ENCODE results near the gene ANXA6. TPM values are rescaled to one million over a fixed set of nuclear protein-coding genes. Genes with fewer than 3 reads are reported as not detected.

ANXA6 gene
- polyA plus RNA-seq, result 10 to 100 TPM in 3 of 4 donors, 1 to 10 TPM in 1; 7.2 to 74.9 (median 46.7) TPM
- long read RNA-seq, donor 1, transcript ANXA6-201 (26 exons, 2,593 nt), result major isoform, 16 of 48 reads
- long read RNA-seq, donor 1, partial matches to known transcripts, result 27 of 48 reads
- long read RNA-seq, donor 1, other reads (novel, unspliced or antisense), result 5 of 48 reads
- long read RNA-seq, donor 2, partial matches to known transcripts, result 0 of 3 reads
- long read RNA-seq, donor 2, other reads (novel, unspliced or antisense), result 0 of 3 reads
- long read RNA-seq, donor 3, partial matches to known transcripts, result 14 of 18 reads
- long read RNA-seq, donor 3, other reads (novel, unspliced or antisense), result 0 of 18 reads
- long read RNA-seq, donor 4, result 0 reads
- long read RNA-seq, donor 5, partial matches to known transcripts, result 0 of 2 reads
- long read RNA-seq, donor 5, other reads (novel, unspliced or antisense), result 0 of 2 reads
- long read RNA-seq, donor 6, transcript ANXA6-201 (26 exons, 2,593 nt), result major isoform, 5 of 10 reads
- long read RNA-seq, donor 6, partial matches to known transcripts, result 5 of 10 reads
- long read RNA-seq, donor 6, other reads (novel, unspliced or antisense), result 0 of 10 reads
- long read RNA-seq, donor 7, transcript ANXA6-201 (26 exons, 2,593 nt), result major isoform, 57 of 150 reads
- long read RNA-seq, donor 7, partial matches to known transcripts, result 81 of 150 reads
- long read RNA-seq, donor 7, other reads (novel, unspliced or antisense), result 11 of 150 reads
- long read RNA-seq, donor 8, partial matches to known transcripts, result 0 of 2 reads
- long read RNA-seq, donor 8, other reads (novel, unspliced or antisense), result 0 of 2 reads
- long read RNA-seq, donor 9, partial matches to known transcripts, result 0 of 3 reads
- long read RNA-seq, donor 9, other reads (novel, unspliced or antisense), result 0 of 3 reads
- long read RNA-seq, donor 10, transcript ANXA6-201 (26 exons, 2,593 nt), result major isoform, 23 of 67 reads
- long read RNA-seq, donor 10, partial matches to known transcripts, result 39 of 67 reads
- long read RNA-seq, donor 10, other reads (novel, unspliced or antisense), result 5 of 67 reads

DNA sequence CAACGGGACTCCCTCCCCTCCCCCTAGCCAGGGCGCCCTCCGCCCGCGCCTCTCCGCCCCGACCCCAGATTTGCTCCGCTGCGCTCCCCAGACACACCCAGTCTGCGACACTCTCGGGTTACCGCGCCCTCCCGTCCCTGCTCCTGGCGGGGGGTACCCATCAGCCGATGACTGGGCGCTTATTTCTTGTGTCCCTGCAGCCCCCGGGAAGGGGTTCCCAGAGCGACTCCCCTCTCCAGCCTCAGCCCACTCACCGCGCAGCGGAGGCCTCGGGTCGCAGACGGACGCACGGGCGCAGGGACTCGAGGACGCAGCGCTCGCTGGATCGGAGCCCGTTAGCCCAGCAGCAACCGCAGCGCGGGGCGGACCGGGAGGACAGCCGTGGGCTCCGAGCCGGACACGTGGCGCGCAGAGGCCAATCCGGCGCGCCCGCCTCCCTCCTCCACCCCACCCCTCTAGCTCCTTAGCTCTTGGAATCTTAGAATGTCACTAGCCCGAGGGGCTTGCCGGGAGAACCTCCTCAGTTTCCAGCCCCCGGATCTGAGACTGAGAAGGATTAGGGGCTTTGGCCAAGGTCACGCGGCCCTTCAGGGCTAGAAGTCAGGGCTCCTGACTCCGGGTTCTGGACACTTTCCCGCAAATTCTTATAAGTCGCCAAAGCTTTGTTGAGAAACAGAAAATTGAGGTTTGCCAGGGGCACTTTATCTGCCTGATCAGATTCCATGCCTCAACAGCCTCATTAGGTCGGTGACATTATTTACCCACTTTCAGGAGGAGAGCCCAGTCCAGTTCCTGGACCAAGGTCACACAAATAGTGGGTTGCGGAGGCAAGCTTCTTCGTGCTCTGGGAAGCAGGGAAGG lies at the start of gene ANXA6:
TSS of gene ANXA6 (minus strand) at position 354 of the 861 bp plus-strand sequence. CDS start 9,878 bp downstream, outside the sequence.
- DNase-seq (peak; percentile 52 to 89), FAIRE-seq (no peak)
- Histone ChIP-seq H3K27me3 (ENCODE audit: control insufficient read depth in 3 of 3, insufficient read depth in 3 of 3, low read length in 3 of 3) (no peaks in the 10 kb centered on the region), H3K36me3 (ENCODE audit: control insufficient read depth in 3 of 3, insufficient read depth in 2 of 3, low read depth in 1 of 3, low read length in 3 of 3) (peaks cover 0 to 3% (median 0%) of the 10 kb centered on the region in 3 donors), H3K4me1 (ENCODE audit: control insufficient read depth in 3 of 3, insufficient read depth in 2 of 3, low read depth in 1 of 3, low read length in 2 of 3) (peaks cover 0 to 35% (median 22%) of the 10 kb centered on the region in 3 donors), H3K9me3 (ENCODE audit: control insufficient read depth in 2 of 2, insufficient read depth in 1 of 2, low read depth in 1 of 2, low read length in 1 of 2) (no peaks in the 10 kb centered on the region), H3K27ac (ENCODE audit: low read depth in 1 of 3, low read length in 2 of 3) (peak within 1 kb of the TSS; percentile 58 to 90 (median 68)), H3K4me3 (ENCODE audit: low read depth in 1 of 3, low read length in 3 of 3) (peak within 1 kb of the TSS; percentile 66 to 77 (median 74))
- WGBS, 3 donors, result 1% methylated on average over 52 to 60 of the region's 60 CpGs

DNA sequence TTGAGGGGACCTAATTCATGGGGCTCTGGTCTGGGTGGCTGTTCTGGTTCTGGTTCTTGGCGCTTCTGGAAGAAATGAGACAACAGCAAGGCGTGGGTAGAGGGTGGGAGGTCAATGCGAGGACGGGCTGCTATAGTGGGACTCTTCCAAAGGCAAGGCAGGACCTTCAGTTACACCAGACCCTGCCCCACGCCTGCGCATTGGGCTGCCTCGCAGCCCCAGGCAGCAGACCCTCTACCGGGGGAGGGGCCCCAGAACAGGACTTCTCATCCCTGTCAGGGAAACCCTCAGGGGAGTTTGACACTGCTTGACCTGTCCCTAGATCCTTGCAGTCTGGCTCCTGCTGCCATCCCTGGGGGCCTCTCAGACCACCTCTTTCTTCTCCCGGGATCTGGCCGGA lies 47.8 kb upstream of the ANXA6 start:
- DNase-seq, result no peak
- Histone ChIP-seq H3K4me3 (ENCODE audit: low read depth in 1 of 3, low read length in 3 of 3) (no peak overlapping the region), H3K27ac (ENCODE audit: low read depth in 1 of 3, low read length in 2 of 3) (no peak overlapping the region), H3K36me3 (ENCODE audit: control insufficient read depth in 3 of 3, insufficient read depth in 2 of 3, low read depth in 1 of 3, low read length in 3 of 3) (peaks cover 0 to 25% (median 2%) of the 10 kb centered on the region in 3 donors), H3K9me3 (ENCODE audit: control insufficient read depth in 2 of 2, insufficient read depth in 1 of 2, low read depth in 1 of 2, low read length in 1 of 2) (no peaks in the 10 kb centered on the region), H3K27me3 (ENCODE audit: control insufficient read depth in 3 of 3, insufficient read depth in 3 of 3, low read length in 3 of 3) (no peaks in the 10 kb centered on the region), H3K4me1 (ENCODE audit: control insufficient read depth in 3 of 3, insufficient read depth in 2 of 3, low read depth in 1 of 3, low read length in 2 of 3) (peaks cover 0 to 8% (median 0%) of the 10 kb centered on the region in 3 donors)
- no peak for FAIRE-seq
- 92 to 94% (median 92%) methylated on average over 7 to 10 of the region's 10 CpGs for WGBS, 3 donors

DNA sequence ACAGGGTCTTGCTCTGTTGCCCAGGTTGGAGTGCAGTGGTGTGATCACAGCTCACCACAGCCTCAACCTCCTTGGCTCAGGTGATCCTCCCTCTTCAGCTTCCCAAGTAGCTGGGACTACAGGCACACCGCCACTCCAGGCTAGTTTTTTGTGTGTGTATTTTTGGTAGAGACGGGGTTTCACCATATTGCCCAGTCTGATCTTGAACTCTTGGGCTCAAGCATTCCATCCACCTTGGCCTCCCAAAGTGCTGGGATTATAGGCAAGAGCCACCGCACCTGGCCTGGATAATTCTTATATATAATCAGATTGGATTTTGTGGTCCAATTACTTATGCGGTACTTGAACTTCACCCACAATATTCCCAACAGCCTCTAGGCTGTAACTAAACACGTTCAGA lies 46.5 kb upstream of the ANXA6 start:
- no peak overlapping the region for H3K4me3 ChIP-seq (ENCODE audit: low read depth in 1 of 3, low read length in 3 of 3)
- H3K27ac ChIP-seq (ENCODE audit: low read depth in 1 of 3, low read length in 2 of 3), result no peak overlapping the region
- WGBS, 3 donors, result 78 to 85% (median 81%) methylated on average over 5 of the region's 5 CpGs
- no peaks in the 10 kb centered on the region for H3K9me3 ChIP-seq (ENCODE audit: control insufficient read depth in 2 of 2, insufficient read depth in 1 of 2, low read depth in 1 of 2, low read length in 1 of 2)
- DNase-seq, result no peak
- no peak for FAIRE-seq
- H3K4me1 ChIP-seq (ENCODE audit: control insufficient read depth in 3 of 3, insufficient read depth in 2 of 3, low read depth in 1 of 3, low read length in 2 of 3), result peaks cover 0 to 8% (median 0%) of the 10 kb centered on the region in 3 donors
- no peaks in the 10 kb centered on the region for H3K27me3 ChIP-seq (ENCODE audit: control insufficient read depth in 3 of 3, insufficient read depth in 3 of 3, low read length in 3 of 3)
- H3K36me3 ChIP-seq (ENCODE audit: control insufficient read depth in 3 of 3, insufficient read depth in 2 of 3, low read depth in 1 of 3, low read length in 3 of 3), result peaks cover 0 to 34% (median 2%) of the 10 kb centered on the region in 3 donors

DNA sequence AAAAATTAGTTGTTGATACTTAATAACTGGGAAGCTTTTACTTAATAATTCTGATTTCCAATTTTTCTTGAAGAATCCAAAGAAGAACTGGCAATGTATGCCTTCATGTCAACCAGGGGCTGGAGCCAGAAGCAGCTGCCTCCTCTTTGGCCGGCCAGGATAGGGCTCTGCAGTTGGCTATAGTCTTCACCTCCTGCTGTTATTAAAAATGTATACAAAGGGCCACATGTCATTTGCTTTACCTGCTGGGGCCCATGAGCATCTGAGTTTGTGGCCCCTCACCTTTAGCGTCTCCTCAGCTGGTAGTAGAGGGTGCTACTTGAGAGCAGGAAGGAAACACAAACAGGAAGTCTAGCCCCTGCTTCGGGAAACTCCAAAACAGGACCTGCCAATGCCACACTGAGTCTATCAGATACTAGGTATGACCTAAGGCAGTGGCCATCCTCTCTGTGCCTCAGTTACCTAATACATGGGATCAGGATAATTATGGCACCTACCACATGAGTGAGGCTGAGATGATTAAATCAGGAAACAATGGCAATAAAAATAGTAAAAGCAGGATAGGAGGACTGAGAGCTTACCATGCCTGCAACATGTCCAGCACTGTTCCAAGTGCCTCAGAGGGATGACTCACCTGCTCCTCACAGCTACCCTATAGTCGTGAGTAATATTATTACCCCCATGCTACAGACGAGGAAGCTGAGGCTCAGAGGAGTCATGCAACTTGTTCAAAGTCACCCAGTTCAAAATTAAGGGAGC lies 45.0 kb upstream of the ANXA6 start:
- no peak for FAIRE-seq
- WGBS, 3 donors, result 56 to 61% (median 60%) methylated on average over 5 of the region's 5 CpGs
- DNase-seq, result peak in 1 of 2 donors; percentile 35
- Histone ChIP-seq H3K27me3 (ENCODE audit: control insufficient read depth in 3 of 3, insufficient read depth in 3 of 3, low read length in 3 of 3) (no peaks in the 10 kb centered on the region), H3K4me1 (ENCODE audit: control insufficient read depth in 3 of 3, insufficient read depth in 2 of 3, low read depth in 1 of 3, low read length in 2 of 3) (no peaks in the 10 kb centered on the region), H3K27ac (ENCODE audit: low read depth in 1 of 3, low read length in 2 of 3) (no peak overlapping the region), H3K36me3 (ENCODE audit: control insufficient read depth in 3 of 3, insufficient read depth in 2 of 3, low read depth in 1 of 3, low read length in 3 of 3) (peaks cover 0 to 38% (median 2%) of the 10 kb centered on the region in 3 donors), H3K9me3 (ENCODE audit: control insufficient read depth in 2 of 2, insufficient read depth in 1 of 2, low read depth in 1 of 2, low read length in 1 of 2) (no peaks in the 10 kb centered on the region), H3K4me3 (ENCODE audit: low read depth in 1 of 3, low read length in 3 of 3) (no peak overlapping the region)

DNA sequence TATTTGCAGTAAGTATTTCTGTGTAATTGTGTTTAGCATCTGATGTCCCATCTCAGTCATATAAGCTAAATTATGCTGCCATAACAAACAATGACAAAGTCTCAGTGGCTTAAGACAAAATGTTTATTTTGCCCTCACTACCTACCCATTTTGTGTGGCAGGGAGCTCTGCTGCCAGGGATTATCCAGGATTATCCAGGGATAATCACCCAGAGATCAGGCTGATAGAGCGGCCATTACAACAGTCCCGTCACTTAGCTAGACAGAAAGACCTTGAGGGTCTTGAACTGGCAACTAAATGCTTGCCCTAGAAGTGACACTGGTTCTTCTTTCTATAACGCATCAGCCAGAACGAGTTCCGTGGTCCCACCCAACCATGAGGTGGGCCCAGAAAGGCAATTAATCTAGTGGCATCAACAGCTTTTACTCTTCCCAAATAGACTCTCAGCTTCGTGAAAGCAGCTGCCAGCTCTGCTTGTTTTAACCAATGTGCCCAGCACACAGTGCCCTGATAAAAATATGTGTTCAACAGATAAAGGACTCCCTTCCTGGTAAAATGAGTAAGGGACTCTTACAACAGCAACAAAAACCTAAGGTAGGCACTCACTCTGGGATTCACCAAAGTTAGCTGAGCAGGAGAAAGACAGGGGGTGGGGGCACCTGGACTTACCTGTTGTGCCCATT lies 43.5 kb upstream of the ANXA6 start:
- H3K9me3 ChIP-seq (ENCODE audit: control insufficient read depth in 2 of 2, insufficient read depth in 1 of 2, low read depth in 1 of 2, low read length in 1 of 2), result no peaks in the 10 kb centered on the region
- WGBS, 3 donors, result 81 to 87% (median 84%) methylated on average over 6 of the region's 6 CpGs
- H3K4me3 ChIP-seq (ENCODE audit: low read depth in 1 of 3, low read length in 3 of 3), result no peak overlapping the region
- H3K27me3 ChIP-seq (ENCODE audit: control insufficient read depth in 3 of 3, insufficient read depth in 3 of 3, low read length in 3 of 3), result no peaks in the 10 kb centered on the region
- no peak overlapping the region for H3K27ac ChIP-seq (ENCODE audit: low read depth in 1 of 3, low read length in 2 of 3)
- peaks cover 0 to 42% (median 2%) of the 10 kb centered on the region in 3 donors for H3K36me3 ChIP-seq (ENCODE audit: control insufficient read depth in 3 of 3, insufficient read depth in 2 of 3, low read depth in 1 of 3, low read length in 3 of 3)
- H3K4me1 ChIP-seq (ENCODE audit: control insufficient read depth in 3 of 3, insufficient read depth in 2 of 3, low read depth in 1 of 3, low read length in 2 of 3), result no peaks in the 10 kb centered on the region
- FAIRE-seq, result no peak
- no peak for DNase-seq

DNA sequence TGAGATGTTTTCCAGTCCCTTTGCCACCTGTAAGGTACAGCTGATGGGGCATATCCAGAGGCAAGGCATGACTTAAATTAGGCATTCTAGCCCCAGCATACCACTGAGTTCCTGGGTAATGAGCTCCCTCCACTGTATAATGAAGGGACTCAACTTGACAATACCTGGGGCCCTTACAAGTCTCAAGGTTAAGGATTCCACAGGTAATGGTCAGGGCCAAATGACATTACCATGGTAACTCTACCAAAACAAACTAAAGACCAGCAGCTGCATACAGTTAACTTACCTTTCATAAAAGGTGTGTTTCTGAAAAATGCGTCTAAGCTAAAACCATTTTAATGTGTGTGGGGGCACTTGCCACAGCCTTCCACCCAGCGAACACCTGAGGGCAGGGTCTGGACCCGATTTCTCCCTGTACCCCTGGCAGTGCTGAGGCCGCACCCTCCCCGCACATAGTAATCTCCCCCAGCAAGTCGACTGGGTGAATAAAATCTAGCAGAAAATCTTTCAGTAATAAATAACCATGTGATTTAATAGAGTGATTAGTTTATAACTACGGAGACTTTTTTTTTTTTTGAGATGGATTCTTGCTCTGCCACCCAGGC lies 42.1 kb upstream of the ANXA6 start:
- Histone ChIP-seq H3K4me1 (ENCODE audit: control insufficient read depth in 3 of 3, insufficient read depth in 2 of 3, low read depth in 1 of 3, low read length in 2 of 3) (no peaks in the 10 kb centered on the region), H3K27me3 (ENCODE audit: control insufficient read depth in 3 of 3, insufficient read depth in 3 of 3, low read length in 3 of 3) (no peaks in the 10 kb centered on the region), H3K36me3 (ENCODE audit: control insufficient read depth in 3 of 3, insufficient read depth in 2 of 3, low read depth in 1 of 3, low read length in 3 of 3) (peaks cover 0 to 39% (median 2%) of the 10 kb centered on the region in 3 donors), H3K9me3 (ENCODE audit: control insufficient read depth in 2 of 2, insufficient read depth in 1 of 2, low read depth in 1 of 2, low read length in 1 of 2) (no peaks in the 10 kb centered on the region), H3K4me3 (ENCODE audit: low read depth in 1 of 3, low read length in 3 of 3) (no peak overlapping the region), H3K27ac (ENCODE audit: low read depth in 1 of 3, low read length in 2 of 3) (no peak overlapping the region)
- WGBS, 3 donors, result 61 to 88% (median 70%) methylated on average over 7 of the region's 7 CpGs
- DNase-seq, result no peak
- no peak for FAIRE-seq

DNA sequence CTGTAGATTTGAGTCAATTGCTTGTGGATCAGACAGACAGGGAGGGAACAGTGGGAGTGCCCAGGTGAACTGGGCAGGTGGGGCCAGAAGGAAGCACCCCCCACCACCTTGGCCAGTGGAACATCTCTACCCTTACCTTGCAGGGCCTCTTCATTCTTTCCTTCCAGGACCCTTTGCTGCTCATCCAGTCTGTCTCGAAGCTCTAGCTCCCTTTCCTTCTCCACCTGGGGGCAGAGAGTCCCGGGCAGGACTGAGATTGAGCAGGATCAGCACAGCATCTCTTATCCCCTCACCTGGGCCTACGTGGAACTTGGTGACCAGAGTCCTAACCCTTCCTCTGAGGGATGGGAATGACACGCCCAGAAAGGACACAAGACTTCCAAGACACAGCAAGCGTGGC lies 41.3 kb upstream of the ANXA6 start:
- FAIRE-seq, result no peak
- no peaks in the 10 kb centered on the region for H3K4me1 ChIP-seq (ENCODE audit: control insufficient read depth in 3 of 3, insufficient read depth in 2 of 3, low read depth in 1 of 3, low read length in 2 of 3)
- H3K9me3 ChIP-seq (ENCODE audit: control insufficient read depth in 2 of 2, insufficient read depth in 1 of 2, low read depth in 1 of 2, low read length in 1 of 2), result no peaks in the 10 kb centered on the region
- H3K4me3 ChIP-seq (ENCODE audit: low read depth in 1 of 3, low read length in 3 of 3), result no peak overlapping the region
- H3K27me3 ChIP-seq (ENCODE audit: control insufficient read depth in 3 of 3, insufficient read depth in 3 of 3, low read length in 3 of 3), result no peaks in the 10 kb centered on the region
- peaks cover 0 to 36% (median 2%) of the 10 kb centered on the region in 3 donors for H3K36me3 ChIP-seq (ENCODE audit: control insufficient read depth in 3 of 3, insufficient read depth in 2 of 3, low read depth in 1 of 3, low read length in 3 of 3)
- no peak for DNase-seq
- 83 to 88% (median 84%) methylated on average over 5 of the region's 5 CpGs for WGBS, 3 donors
- H3K27ac ChIP-seq (ENCODE audit: low read depth in 1 of 3, low read length in 2 of 3), result no peak overlapping the region
